Lower leg skin (tissue), 3 donors: ENCODE results near the gene ESR2.

ENCODE experiments used
- CTCF ChIP-seq, 3 donors: fragments of 450-650 bp; IDR thresholded peaks; one replicate each; pipeline ENCODE4 v1.5.1; 2016; ENCODE audit warnings: antibody characterized with exemption in 3 of 3, mild to moderate bottlenecking in 3 of 3, moderate library complexity in 2 of 3
- POLR2A ChIP-seq, 2 donors: fragments of 450-650 bp; IDR thresholded peaks; one replicate each; pipeline ENCODE4 v1.6.1; 2016 to 2017; ENCODE audit warnings: antibody characterized with exemption in 2 of 2, mild to moderate bottlenecking in 1 of 2, moderate library complexity in 1 of 2

GRCh38 chr14:64213086-64213485, 81.1 kb downstream of the ESR2 start:
- TF ChIP-seq CTCF (IDR thresholded peaks at IDR 0.05), result no peak
- TF ChIP-seq POLR2A (IDR thresholded peaks at IDR 0.05), result no peak
